Stimulated activated naive B cell treated with anti-CD40 and anti-IgM and Interleukin-4, amounts not matched to agents 10 μg/mL and 1 μg/mL and 100 μg/mL, for 72 hours (primary cell): ENCODE measurements around the gene IL17REL.

Experiments
- ATAC-seq, 2 donors: fragments of 150-1000 bp; cut with Tn5 transposase; replicated peaks; 2 replicates each; pipeline ENCODE4 v1.10.0; 2021; ENCODE audit warnings: moderate library complexity in 1 of 2
- DNase-seq: peaks from one replicate; pipeline ENCODE4 v3.0.0; 2021
- H3K27ac Mint-ChIP-seq: one replicate; pipeline ENCODE4 v1.8.0; 2022; ENCODE audit warnings: mild to moderate bottlenecking, mixed read lengths
- H3K27me3 Mint-ChIP-seq, 2 donors: one replicate each; pipeline ENCODE4 v1.8.0; 2022; ENCODE audit warnings: mixed read lengths in 2 of 2
- H3K36me3 Mint-ChIP-seq, 2 donors: one replicate each; pipeline ENCODE4 v1.8.0; 2022; ENCODE audit warnings: mixed read lengths in 2 of 2, mild to moderate bottlenecking in 1 of 2
- H3K4me1 Mint-ChIP-seq, 2 donors: one replicate each; pipeline ENCODE4 v1.8.0; 2022; ENCODE audit warnings: mixed read lengths in 2 of 2, mild to moderate bottlenecking in 1 of 2
- H3K4me3 Mint-ChIP-seq, 2 donors: one replicate each; pipeline ENCODE4 v1.8.0; 2022; ENCODE audit warnings: mild to moderate bottlenecking in 2 of 2, mixed read lengths in 2 of 2, moderate library complexity in 1 of 2
- H3K9me3 Mint-ChIP-seq, 2 donors: one replicate each; pipeline ENCODE4 v1.8.0; 2022; ENCODE audit warnings: mixed read lengths in 2 of 2, mild to moderate bottlenecking in 1 of 2

IL17REL gene

GRCh38 chr22:50012211-50013181, at the start of gene IL17REL:
IL17REL (minus strand) TSS chr22:50012765; CDS start chr22:50012646, 119 bp downstream.
- Mint-ChIP-seq H3K27ac (peak within 1 kb of the TSS; percentile 96), H3K9me3 (no peaks in the 10 kb centered on the region)

GRCh38 chr22:50061824-50062355, 49.3 kb upstream of the IL17REL start:
- Mint-ChIP-seq H3K9me3 (no peaks in the 10 kb centered on the region), H3K36me3 (no peaks in the 10 kb centered on the region), H3K27ac (no peak overlapping the region), H3K4me3 (no peak overlapping the region), H3K27me3 (peaks cover 28 to 46% of the 10 kb centered on the region in 2 donors), H3K4me1 (peaks cover 2 to 16% of the 10 kb centered on the region in 2 donors)
- ATAC-seq (no peak), DNase-seq (no peak)

More at GRCh38 chr22:50012211-50013181, at the start of gene IL17REL:
- no peaks in the 10 kb centered on the region for H3K36me3 Mint-ChIP-seq
- H3K27me3 Mint-ChIP-seq, result peaks cover 0 to 22% of the 10 kb centered on the region in 2 donors
- ATAC-seq (no peak), DNase-seq (no peak)
- H3K4me1 Mint-ChIP-seq, result peaks cover 46 to 62% of the 10 kb centered on the region in 2 donors
- peak within 1 kb of the TSS; percentile 85 to 90 for H3K4me3 Mint-ChIP-seq

GRCh38 chr22:50061141-50061823, 48.7 kb upstream of the IL17REL start:
- Mint-ChIP-seq H3K36me3 (no peaks in the 10 kb centered on the region), H3K4me1 (peaks cover 3 to 16% of the 10 kb centered on the region in 2 donors), H3K27ac (no peak overlapping the region), H3K4me3 (no peak overlapping the region), H3K9me3 (no peaks in the 10 kb centered on the region), H3K27me3 (peaks cover 34 to 51% of the 10 kb centered on the region in 2 donors)
- ATAC-seq (no peak), DNase-seq (no peak)

GRCh38 chr22:50060441-50061140, 48.0 kb upstream of the IL17REL start:
- no peak for DNase-seq
- no peak for ATAC-seq
- Mint-ChIP-seq H3K27me3 (peaks cover 41 to 51% of the 10 kb centered on the region in 2 donors), H3K36me3 (no peaks in the 10 kb centered on the region), H3K9me3 (no peaks in the 10 kb centered on the region), H3K27ac (no peak overlapping the region), H3K4me1 (peaks cover 3 to 16% of the 10 kb centered on the region in 2 donors), H3K4me3 (no peak overlapping the region)

- Mint-ChIP-seq H3K27me3 (peaks cover 47 to 51% of the 10 kb centered on the region in 2 donors), H3K27ac (no peak overlapping the region), H3K9me3 (no peaks in the 10 kb centered on the region), H3K4me1 (peaks cover 3 to 16% of the 10 kb centered on the region in 2 donors), H3K36me3 (no peaks in the 10 kb centered on the region), H3K4me3 (no peak overlapping the region)
- DNase-seq (no peak), ATAC-seq (no peak)
These were observed 47.3 kb upstream of the IL17REL start for GRCh38 chr22:50059881-50060262.

- H3K4me3 Mint-ChIP-seq, result no peak overlapping the region
- no peak for ATAC-seq
- H3K27ac Mint-ChIP-seq, result no peak overlapping the region
- H3K4me1 Mint-ChIP-seq, result peaks cover 3 to 18% of the 10 kb centered on the region in 2 donors
- peaks cover 46 to 47% of the 10 kb centered on the region in 2 donors for H3K27me3 Mint-ChIP-seq
- peaks cover 0 to 1% of the 10 kb centered on the region in 2 donors for H3K9me3 Mint-ChIP-seq
- H3K36me3 Mint-ChIP-seq, result no peaks in the 10 kb centered on the region
- DNase-seq, result no peak
These were observed 46.6 kb upstream of the IL17REL start for GRCh38 chr22:50058906-50059880.

GRCh38 chr22:50058061-50058905, 45.7 kb upstream of the IL17REL start, which contains the start of gene TTLL8:
TTLL8 (minus strand) TSS chr22:50058298.
- Mint-ChIP-seq H3K27me3 (peaks cover 51 to 53% of the 10 kb centered on the region in 2 donors), H3K4me1 (peaks cover 7 to 24% of the 10 kb centered on the region in 2 donors), H3K4me3 (peak within 1 kb of the TSS; percentile 36 to 65), H3K36me3 (peaks cover 0 to 4% of the 10 kb centered on the region in 2 donors), H3K27ac (peak within 1 kb of the TSS; percentile 25), H3K9me3 (peaks cover 5 to 6% of the 10 kb centered on the region in 2 donors)
- no peak for DNase-seq
- ATAC-seq, result no peak

- Mint-ChIP-seq H3K27ac (peak overlapping the region; percentile 25), H3K4me1 (peaks cover 7 to 24% of the 10 kb centered on the region in 2 donors), H3K9me3 (peaks cover 6% of the 10 kb centered on the region in 2 donors), H3K36me3 (peaks cover 0 to 4% of the 10 kb centered on the region in 2 donors), H3K27me3 (peaks cover 51 to 53% of the 10 kb centered on the region in 2 donors), H3K4me3 (peak overlapping the region; percentile 36 to 65)
- DNase-seq (no peak), ATAC-seq (no peak)
These were observed 44.9 kb upstream of the IL17REL start for GRCh38 chr22:50057278-50058060.

GRCh38 chr22:50056214-50056972, 43.8 kb upstream of the IL17REL start:
- H3K4me3 Mint-ChIP-seq, result no peak overlapping the region
- ATAC-seq (peak in 1 of 2 donors; percentile 23), DNase-seq (no peak)
- peaks cover 49 to 57% of the 10 kb centered on the region in 2 donors for H3K27me3 Mint-ChIP-seq
- peaks cover 7 to 24% of the 10 kb centered on the region in 2 donors for H3K4me1 Mint-ChIP-seq
- peaks cover 0 to 4% of the 10 kb centered on the region in 2 donors for H3K36me3 Mint-ChIP-seq
- no peak overlapping the region for H3K27ac Mint-ChIP-seq
- peaks cover 6% of the 10 kb centered on the region in 2 donors for H3K9me3 Mint-ChIP-seq

- H3K36me3 Mint-ChIP-seq, result peaks cover 0 to 4% of the 10 kb centered on the region in 2 donors
These were observed 41.3 kb upstream of the IL17REL start for GRCh38 chr22:50053861-50054260.

GRCh38 chr22:50051930-50052329, 39.4 kb upstream of the IL17REL start:
- H3K4me1 Mint-ChIP-seq, result peaks cover 5 to 8% of the 10 kb centered on the region in 2 donors
- H3K27me3 Mint-ChIP-seq, result peaks cover 32 to 38% of the 10 kb centered on the region in 2 donors
- peaks cover 6% of the 10 kb centered on the region in 2 donors for H3K9me3 Mint-ChIP-seq
- H3K27ac Mint-ChIP-seq, result no peak overlapping the region
- no peak overlapping the region for H3K4me3 Mint-ChIP-seq
- DNase-seq (no peak), ATAC-seq (no peak)
- peaks cover 0 to 4% of the 10 kb centered on the region in 2 donors for H3K36me3 Mint-ChIP-seq

More at GRCh38 chr22:50053861-50054260, 41.3 kb upstream of the IL17REL start:
- Mint-ChIP-seq H3K27ac (no peak overlapping the region), H3K9me3 (peaks cover 6% of the 10 kb centered on the region in 2 donors), H3K27me3 (peaks cover 42% of the 10 kb centered on the region in 2 donors), H3K4me1 (peaks cover 7 to 8% of the 10 kb centered on the region in 2 donors), H3K4me3 (no peak overlapping the region)
- no peak for DNase-seq
- ATAC-seq, result peak; percentile 25 to 60
